Epidermal melanocyte (primary cell): ENCODE data around the gene TCF4.

Experiments used
- DNase-seq: peaks from one replicate; pipeline ENCODE4 v3.0.0; 2011; ENCODE audit warnings: low spot score; ENCODE audit not compliant: insufficient read length

The TCF4 gene

DNA sequence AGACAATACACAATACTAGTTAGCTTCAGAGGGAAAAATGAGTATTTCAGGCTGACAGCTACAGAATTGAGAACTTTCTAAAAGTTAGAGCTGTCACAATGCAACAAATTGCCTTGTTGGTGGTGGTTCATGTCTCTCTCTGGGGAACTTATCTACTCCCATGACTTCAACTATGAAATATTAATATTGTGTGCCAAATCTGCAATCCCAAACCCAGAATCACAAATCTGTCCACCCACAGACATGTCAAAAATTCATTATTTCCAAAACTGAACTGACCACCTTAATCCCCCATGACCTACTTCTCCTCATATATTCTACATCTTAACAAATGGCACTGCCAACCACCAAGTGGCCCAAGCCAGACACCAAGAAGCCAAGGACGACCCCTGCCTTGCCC is 143.5 kb downstream of the TCF4 start:
- no peak for DNase-seq

DNA sequence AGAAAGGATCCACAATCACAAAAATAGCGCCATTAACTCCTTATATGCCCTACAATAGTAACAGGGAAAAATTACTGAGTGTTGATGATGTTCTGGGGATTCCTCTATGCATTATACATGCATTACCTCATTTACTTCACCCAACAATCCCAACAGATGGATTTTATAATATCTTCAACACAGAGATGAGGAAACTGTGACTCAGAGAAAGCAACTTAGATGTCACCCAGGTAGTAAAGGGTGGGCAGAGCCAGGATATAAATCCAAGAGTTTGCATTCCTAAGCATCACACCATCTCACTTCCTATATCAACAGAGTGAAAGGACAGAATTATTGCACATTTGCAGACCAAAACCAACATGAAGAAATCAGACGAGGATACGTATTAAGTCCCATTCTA is 144.2 kb downstream of the TCF4 start:
- no peak for DNase-seq

DNA sequence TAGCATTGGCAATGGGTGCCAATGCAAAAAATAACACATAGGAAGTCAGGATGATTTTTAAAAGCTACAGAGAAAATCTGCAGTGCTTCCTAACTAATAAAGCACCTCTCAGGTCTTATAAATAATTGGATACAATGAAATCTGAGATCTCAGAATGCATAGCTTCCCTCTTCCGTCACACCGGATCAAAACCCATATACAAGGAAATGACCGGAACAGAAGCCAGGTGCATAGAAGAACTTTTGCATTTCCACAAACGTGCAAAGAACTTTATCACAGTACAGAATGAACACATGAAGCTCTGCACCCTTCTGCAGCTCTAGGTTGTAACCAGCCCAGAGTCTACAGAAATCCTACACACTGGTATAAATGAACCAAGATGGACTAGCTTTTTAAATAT is 145.4 kb downstream of the TCF4 start:
- DNase-seq, result no peak

DNA sequence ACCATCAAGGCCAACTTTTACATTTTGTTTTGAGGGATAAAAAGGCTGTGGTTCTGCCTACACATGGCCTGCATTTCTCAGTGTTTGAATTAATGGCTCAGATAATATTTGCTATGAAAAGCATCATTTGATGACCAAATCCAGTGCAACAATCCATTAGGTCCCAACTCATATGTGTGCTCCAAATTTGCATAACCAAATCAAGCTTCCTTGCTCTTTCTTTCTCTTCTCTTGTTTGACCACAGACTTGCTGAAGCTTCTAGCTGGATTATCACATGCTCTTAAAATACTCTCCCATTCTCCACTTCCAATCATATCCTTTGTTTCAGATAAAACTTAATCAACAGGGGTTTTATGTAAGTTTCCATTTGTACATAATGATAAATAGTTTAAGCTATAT is 147.0 kb downstream of the TCF4 start:
- no peak for DNase-seq

DNA sequence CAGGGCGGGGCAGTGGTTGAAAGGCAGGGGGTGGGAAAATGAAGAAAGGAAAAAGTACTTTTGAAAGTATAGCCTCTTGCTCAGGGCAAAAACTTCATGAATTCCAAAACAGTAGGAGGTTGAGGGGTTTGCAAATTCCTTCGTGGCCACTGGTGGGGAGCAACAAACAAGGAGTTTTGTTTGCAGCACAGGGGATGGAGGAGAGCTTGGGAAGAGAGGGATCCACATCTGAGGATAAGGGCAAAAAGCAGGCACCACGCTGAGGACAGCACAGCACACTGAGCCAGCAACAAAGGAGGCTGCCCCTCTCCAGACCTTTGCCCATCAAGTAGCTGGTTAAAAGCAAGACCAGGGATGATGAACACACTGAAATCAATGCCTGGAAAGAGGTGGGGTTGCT is 148.9 kb downstream of the TCF4 start:
- no peak for DNase-seq

DNA sequence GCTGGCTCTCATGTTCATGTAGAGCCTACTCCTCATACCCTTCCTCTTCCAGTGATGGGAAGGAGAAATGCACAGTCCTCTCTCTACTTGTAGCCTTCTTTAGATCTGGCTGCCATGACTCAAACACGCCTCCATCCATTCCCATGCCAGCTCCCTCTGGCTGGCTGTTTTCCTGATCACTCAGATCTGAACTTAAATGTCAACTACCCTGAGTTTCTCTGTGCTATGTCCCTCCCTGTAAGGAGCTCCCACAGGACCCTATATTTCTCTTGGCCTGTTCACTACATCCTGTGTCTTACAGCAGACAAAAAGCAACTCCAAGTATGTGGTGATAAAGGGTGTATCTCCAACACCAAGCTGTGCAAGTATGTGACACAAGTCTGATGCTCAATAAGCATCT is 152.4 kb downstream of the TCF4 start:
- DNase-seq, result no peak

DNA sequence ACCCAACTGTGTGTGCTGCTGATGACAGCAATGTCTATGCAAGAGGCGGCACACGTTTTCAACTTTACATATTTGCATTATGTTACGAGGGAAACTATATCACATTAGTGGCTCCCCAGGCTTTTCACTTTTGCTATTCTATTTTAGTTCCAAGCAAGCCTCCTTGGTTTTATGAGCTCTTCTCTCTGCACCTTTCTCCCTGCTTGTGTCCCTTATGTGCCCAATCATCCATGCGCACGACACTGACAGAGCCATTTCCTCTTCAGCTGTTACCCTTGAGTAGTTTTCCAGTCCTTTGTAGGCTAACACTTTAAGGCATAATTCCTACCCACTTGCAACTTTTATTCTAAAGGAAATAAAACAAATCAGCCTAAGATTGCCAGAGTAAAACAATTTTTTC is 154.3 kb downstream of the TCF4 start:
- no peak for DNase-seq

DNA sequence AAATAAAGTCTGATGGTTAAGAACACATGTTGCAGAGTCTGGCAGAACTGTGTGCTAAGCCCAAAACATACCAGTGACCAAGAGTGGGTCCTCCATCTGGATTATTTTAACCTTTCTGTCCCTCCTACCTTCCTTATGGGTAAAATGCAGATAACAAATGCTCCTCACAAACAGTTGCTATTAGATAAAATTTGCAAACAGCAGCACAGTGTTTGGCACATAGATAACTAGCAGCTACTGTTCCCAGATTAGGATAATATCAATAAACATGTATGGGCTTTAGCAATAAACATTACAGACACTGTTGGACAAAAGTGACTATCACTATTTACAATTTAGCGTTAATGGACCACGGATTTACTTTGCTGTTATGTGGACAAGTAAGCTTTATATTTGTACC is 154.9 kb downstream of the TCF4 start:
- no peak for DNase-seq

DNA sequence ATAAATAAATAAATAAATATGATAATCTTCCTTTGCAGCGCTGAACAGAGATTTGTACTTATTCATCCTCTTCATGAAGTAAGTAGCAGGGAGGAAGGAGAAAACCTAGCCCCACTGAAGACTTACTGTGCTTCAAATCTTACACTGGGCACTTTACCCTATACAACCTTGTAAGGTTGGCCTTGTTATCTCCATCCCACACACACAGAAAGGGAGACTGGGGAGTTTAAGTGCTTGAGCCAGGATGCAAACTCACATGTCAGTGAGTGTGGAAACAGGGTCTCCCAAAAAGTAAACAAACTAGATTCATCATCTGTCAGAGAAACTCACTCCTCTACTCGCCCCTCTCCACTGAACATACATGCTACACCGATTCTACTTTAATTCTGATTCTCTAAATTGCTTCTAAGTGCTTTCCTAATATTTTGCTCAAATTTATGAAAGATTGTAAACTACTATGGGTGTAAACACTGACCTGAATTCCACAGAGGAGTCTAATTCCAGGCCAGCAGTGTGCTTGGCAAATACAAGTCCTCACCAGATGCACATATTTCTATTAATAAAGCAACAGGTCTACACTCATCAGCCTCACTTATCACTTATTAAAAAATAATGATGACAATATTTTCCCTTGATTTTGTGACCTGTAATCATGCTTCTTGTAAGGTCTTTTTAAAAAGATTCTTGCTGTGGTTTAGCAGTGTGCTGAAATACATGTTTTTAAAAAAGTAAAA is 155.5 kb downstream of the TCF4 start:
- no peak for DNase-seq

DNA sequence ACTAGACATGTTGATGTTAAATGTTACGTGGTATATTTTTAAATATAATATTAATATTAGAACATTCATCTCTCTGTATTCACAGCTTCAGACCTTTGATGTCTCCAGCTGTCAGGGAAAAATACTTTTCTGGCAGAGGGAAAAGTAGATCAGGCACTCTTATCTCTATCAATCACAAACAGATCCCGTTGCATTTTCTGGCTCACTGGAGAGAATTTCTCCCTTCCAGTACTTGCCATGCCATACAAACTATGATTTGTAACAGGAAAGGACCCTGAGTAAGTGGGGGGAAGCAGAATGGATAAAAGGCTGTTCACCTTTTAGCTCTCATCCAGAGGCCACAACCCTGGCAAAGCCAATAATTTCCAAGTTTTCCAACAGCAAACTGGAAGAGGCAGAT is 158.0 kb downstream of the TCF4 start:
- DNase-seq, result no peak

DNA sequence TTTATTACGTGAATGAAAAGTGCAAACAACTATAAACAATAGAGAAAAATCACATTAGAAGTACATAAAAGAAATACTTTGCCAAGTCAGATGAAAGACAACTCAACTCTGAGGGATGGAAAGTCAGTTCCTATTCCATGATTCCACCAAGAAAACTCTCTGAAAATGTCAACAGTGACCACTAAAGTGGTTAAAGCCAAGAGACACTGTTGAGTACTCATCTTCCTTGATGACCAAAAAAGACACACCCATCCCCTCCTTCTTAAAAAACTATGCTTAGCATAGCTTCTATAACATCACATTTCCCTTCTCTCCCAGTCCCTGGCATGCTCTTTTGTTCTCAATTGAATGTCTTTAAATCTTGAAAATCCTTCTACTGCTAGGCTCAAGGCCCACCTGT is 160.0 kb downstream of the TCF4 start:
- no peak for DNase-seq

DNA sequence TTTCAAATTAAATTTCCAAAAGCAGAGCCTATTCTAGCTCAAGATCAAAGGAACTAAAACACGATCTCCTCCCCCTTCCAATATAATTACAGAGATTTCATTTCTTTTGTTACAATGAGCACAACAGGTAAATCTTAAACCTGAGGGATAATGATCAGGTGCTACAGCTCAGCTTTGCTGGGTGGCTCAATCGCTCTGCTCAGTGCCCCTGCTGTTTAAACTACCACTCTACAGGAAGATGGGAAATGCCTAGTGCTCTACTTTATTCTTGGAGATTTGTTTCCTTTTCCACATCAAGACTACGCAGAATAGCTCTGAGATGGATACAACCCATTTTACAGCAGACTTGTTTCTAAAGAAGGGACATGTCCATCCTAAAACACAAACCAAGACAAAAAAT is 162.3 kb downstream of the TCF4 start:
- DNase-seq, result no peak

DNA sequence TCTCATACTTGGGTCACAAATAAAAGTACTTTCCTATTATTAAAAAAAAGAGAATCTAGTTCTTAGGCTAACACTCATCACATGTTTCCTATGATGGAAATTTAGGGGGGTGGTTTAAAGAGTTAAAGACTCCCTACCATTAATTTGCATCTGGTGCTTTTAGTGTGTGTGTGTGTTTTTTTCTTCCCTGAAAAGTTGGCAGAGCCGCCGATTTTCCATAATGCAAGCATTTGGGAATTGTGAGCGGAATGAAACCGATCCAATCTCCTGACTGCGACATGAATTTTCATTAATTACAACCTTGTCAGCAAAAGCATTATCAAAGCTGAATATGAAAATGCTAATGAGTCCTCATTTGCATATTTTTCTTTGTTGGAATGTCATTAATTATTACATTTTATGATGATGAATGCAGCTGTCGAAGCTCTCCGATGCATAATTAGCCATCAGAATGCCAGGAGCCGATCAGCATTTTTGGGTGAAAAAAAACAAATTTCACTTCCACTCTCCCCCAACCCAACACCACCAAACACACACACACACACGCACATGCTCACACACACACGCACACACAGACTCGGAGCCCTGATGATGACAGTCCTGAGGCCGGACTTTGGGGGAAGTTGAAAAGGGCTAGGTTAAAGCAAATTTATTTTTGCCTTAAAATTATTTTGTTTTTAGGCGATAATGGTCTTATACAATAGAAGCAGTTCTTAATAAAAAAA is 165.4 kb downstream of the TCF4 start:
- no peak for DNase-seq

DNA sequence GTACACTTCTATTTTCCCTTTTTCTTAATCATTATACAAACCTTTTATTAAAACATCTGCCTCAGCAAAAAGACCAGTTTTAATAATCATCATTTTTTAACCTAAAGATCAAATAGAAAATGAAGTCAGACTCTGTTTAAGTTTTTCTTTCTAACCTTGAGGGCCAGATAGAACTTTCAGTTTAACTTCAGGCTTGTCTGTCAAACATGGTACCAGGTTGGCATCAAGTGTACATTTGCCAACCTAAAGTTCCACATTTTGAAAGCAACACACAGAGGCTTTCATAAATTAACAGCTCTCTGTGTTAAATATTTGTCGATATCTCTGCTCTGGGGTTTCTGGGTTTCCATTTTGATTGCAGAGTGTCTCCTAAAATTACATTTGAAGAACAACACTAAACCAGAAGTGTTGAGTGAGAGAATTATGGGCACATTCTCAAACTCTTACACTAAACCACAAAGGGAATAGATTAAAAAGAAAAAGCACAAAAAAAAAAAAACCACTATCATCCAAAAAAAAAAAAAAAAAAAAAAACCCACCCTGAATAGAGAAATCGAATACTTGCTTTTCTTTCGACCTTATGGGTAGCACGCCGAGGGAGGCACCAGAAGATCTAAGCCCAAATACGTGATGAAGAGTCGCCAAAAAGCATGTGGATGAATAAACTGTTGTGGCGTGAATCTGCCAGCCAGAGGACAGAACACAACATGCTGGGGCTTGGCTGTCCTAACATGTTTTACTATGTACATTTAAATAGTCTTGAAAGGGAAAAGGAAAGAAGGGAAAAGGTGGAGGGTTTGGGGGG is 166.2 kb downstream of the TCF4 start:
- no peak for DNase-seq

DNA sequence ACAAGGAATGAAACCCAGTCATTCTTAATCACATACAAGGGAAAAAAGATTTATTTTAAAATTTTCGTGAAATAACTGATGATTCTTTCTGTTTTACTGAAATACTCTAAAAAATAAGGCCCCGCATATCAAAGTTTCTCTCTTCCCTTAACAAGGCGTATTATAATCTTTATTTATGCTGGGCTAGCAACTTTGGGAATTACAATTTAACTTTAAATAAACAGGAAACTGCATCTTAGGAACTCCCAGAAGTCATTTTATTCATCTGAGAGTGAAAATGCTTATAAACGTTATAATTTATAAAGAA is 166.7 kb downstream of the TCF4 start:
- DNase-seq, result no peak

DNA sequence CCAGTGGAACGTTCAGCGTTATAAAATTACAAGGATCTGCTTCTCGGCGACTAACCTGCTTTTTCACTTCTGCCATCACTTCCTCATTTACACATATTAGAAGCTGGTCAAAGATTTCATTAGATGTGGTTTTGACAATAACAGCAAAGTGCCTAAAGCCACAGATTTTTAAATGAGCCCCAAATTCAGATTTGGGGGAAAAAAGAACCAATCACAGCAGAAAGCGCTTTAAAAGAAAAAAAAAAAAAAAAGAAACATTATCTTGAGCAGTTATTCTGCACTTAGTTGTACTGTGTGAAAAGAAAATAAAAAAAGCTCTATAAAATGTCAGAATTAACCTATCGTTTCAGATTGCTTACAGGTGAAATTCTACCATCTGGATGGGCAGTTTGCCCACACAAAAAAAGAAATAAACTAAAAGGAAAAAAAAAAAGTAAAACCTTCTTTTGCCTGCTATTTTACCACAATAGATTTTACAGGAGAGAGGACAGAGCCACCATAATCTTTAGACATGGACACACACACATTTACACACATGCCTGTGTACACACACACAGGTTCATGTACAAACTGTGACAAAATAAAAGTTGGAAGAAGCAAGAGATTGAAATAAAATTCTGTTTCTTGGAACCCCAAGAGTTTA is 167.2 kb downstream of the TCF4 start:
- no peak for DNase-seq

DNA sequence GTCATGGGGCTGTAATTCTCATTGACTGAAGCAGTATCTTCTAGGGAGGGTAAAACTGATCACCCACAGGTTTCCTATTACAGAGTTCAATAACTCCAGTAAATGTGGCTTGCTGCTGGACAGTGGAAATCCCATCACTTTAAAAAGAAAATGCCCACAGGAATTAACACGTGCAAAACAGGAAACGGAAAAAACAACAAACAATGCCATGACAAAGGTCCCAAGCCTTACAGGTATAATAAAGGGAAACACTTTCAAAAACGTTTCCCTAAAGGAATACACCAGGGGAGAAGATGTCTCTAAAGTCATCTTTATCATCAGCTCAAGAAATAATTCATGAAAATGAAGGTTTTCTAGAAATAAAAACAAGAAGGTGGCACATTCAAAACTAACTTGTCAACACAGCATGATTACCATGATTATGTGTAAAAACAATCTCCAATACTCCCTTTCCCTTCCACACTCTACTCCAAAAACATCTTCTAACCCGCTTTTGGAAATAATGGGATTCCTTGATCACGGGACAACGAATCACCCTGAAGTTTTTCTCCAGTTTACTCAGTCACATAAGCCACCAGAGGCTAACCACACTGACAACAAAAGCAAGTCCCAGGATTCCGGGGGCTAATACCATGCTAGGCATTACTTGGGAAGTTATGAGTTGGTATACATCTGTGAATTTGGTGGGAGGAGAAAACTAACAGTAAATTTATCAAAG is 167.9 kb downstream of the TCF4 start:
- no peak for DNase-seq

DNA sequence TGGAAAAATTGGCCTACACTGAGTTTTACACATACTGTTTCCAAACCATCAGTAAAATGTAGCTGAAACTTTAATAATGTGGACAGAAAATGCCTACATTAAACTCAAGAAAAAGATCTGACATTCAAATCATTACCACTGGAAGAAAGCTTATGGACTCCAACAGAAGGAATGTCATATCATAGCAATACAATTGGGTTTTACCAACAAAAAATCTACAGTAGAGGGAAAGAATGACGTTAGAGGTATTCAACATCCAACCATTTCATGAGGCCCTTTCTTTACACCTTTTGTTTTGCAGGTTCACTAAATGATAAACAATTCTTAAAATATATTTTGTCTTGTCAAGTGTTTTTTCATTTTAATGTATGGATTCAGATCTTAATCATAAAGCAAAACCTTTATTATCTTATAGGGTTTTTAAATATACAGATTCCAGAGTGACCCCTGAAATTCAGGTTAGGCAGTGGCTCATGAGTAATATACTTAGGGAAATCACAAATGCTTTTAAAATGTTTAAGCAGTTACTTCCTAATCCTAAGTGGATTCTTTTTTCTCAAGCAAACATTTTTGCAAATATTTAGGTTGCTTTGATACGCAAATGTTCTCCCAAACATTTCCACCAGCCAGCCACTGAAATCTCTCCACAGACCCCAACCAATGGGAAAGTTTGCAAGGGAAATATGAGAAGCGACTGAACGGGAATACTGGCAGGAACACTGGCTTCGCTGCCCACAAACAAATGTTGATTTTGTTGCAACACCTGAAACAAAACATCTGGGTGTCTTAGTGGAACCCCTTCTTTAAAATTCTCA is 168.7 kb downstream of the TCF4 start:
- DNase-seq, result no peak

DNA sequence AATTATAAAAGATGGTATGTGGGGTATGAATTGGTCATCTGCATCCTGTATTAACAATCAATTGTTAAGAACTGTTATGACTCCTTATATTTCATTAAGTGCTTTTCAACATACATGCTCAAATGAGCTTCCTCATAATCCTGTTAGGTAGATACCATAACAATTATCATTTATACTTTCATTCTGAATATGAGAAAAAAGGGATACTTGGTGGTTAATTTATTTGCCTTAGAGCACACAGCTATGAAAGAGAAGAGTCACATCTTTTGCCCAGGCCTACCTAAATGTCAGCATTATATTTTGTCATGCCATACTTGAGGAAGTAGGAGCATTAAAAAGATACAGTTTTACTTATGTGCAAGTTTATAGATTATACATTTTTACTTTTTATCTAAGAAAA is 169.6 kb downstream of the TCF4 start:
- no peak for DNase-seq

DNA sequence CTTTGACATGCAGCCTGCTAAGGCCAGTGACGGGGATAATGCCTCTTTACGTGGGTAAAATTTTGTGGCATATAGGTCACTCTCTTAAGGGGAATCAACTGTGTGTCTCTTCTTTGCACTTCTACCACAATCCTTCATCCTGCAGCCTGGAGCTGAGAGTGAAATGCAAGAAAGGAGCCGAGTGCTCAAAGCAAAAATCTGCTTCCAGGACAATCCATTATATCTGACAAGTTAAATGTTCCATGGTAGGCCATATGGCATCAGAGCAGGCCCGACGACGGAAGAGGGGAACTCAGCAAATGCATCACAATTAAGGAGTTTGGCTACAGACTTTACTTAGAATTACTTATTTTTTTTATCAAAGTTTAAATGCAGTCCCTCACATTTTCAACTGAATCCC is 171.2 kb downstream of the TCF4 start:
- DNase-seq, result no peak
